ENCODE data around the gene RBAK. TPM values are rescaled to one million over a fixed set of nuclear protein-coding genes. Genes with fewer than 3 reads are reported as not detected.

Gene RBAK
- total and polyA plus RNA-seq, 2 of the 4 experiments (the other 2 are of a cell fraction): 2.8 to 8.1 TPM

- Histone ChIP-seq H2AK9ac (replicated peaks; ENCODE audit: low read depth, low read length, poor library complexity) (no peak overlapping the region), H3K27ac (ENCODE audit: insufficient read depth, low read length) (no peak overlapping the region), H3K4me1 (ENCODE audit: control insufficient read depth, insufficient read depth, low read length) (peaks cover 2% of the 10 kb centered on the region; the same call in 1 of the 2 replicates), H4K5ac (ENCODE audit: low read depth, low read length) (no peak overlapping the region), H4K91ac (ENCODE audit: insufficient read depth, low read depth, low read length) (no peak overlapping the region), H2BK120ac (ENCODE audit: low read depth, low read length) (no peak overlapping the region), H3K79me1 (ENCODE audit: low read depth in 1 of 2, low read length in 2 of 2) (peaks cover 8 to 10% of the 10 kb centered on the region in 2 experiments; a peak in 3 of 4 replicates), H2BK20ac (ENCODE audit: low read depth, low read length) (no peak overlapping the region), H2AFZ (replicated peaks; ENCODE audit: low read length, poor library complexity) (no peak overlapping the region), H4K8ac (ENCODE audit: low read depth in 2 of 2, low read length in 2 of 2) (no peak overlapping the region), H3K9me3 (ENCODE audit: control insufficient read depth, insufficient read depth, low read length) (peaks cover 18% of the 10 kb centered on the region), H3K9ac (ENCODE audit: low read depth, low read length) (no peak overlapping the region), H3K4me2 (ENCODE audit: low read depth, low read length) (no peak overlapping the region), H3K4ac (ENCODE audit: low read depth, low read length) (no peak overlapping the region), H3K14ac (replicated peaks; ENCODE audit: low read depth, low read length) (no peak overlapping the region), H3K4me3 (ENCODE audit: insufficient read depth, low read depth, low read length) (no peak overlapping the region), H3K27me3 (ENCODE audit: control insufficient read depth, insufficient read depth, low read length) (no peaks in the 10 kb centered on the region), H3K18ac (ENCODE audit: low read depth, low read length) (no peak overlapping the region), H2BK5ac (ENCODE audit: low read depth, low read length, poor library complexity, severe bottlenecking) (no peak overlapping the region), H3K9me1 (ENCODE audit: insufficient read depth, low read length) (no peaks in the 10 kb centered on the region), H3K56ac (ENCODE audit: extremely low read depth, insufficient read depth, low read length) (no peak overlapping the region), H2BK15ac (ENCODE audit: low read depth, low read length) (no peak overlapping the region), H4K20me1 (ENCODE audit: insufficient read depth, low read length) (no peaks in the 10 kb centered on the region), H2AK5ac (ENCODE audit: low read depth, low read length) (no peak overlapping the region), H3K36me3 (ENCODE audit: control insufficient read depth, insufficient read depth, low read length) (peaks cover 21% of the 10 kb centered on the region), H3K23ac (ENCODE audit: low read depth, low read length) (no peak overlapping the region)
- POLR2A ChIA-PET (ENCODE audit: unreplicated experiment): no interaction called here
- intact Hi-C loops (cut with micrococcal nuclease): no loop called here
- dilution Hi-C loops (cut with HindIII; ENCODE audit: low sequenced_read_pairs, unreplicated experiment): no loop called here
- no TSS peak for BruUV-seq (replicated peaks)
- whole genome bisulfite sequencing, 2 experiments (ENCODE audit: extremely low coverage in 2 of 2, insufficient read length in 1 of 2): no CpG with 5 or more reads among the region's 2 CpGs
- in situ Hi-C loops (cut with MboI; ENCODE audit: low sequenced_read_pairs): no loop called here
- CTCF ChIA-PET: no interaction called here
- no peak for ATAC-seq (ENCODE audit: low read depth)
- no peak for DNase-seq
- no peak for TF ChIP-seq MAFK (IDR thresholded peaks at IDR 0.05; ENCODE audit: low read depth, low read length)
- TF ChIP-seq SMC3 (IDR thresholded peaks at IDR 0.05; ENCODE audit: low read depth, low read length): no peak
- TF ChIP-seq FOS (IDR thresholded peaks at IDR 0.05; ENCODE audit: low read depth, low read length): no peak
- no peak for TF ChIP-seq ELK1 (IDR thresholded peaks at IDR 0.05; ENCODE audit: borderline replicate concordance, low read depth, low read length)
- TF ChIP-seq POLR2A (IDR thresholded peaks at IDR 0.05; ENCODE audit: low read depth, low read length): no peak
- TF ChIP-seq USF2 (IDR thresholded peaks at IDR 0.05; ENCODE audit: low read depth, low read length): no peak
- no peak for TF ChIP-seq RAD21 (IDR thresholded peaks at IDR 0.05; ENCODE audit: low read length)
- TF ChIP-seq RCOR1 (IDR thresholded peaks at IDR 0.05; ENCODE audit: insufficient replicate concordance, low read length): no peak
- no peak for TF ChIP-seq NFE2L2 (IDR thresholded peaks at IDR 0.05; ENCODE audit: low read depth, low read length)
- no peak for TF ChIP-seq BHLHE40 (IDR thresholded peaks at IDR 0.05; ENCODE audit: low read depth, low read length)
- TF ChIP-seq MAZ (IDR thresholded peaks at IDR 0.05; ENCODE audit: borderline replicate concordance, low read depth, low read length): no peak
- TF ChIP-seq MXI1 (IDR thresholded peaks at IDR 0.05; ENCODE audit: borderline replicate concordance, low read depth, low read length): no peak
- TF ChIP-seq CEBPB (IDR thresholded peaks at IDR 0.05; ENCODE audit: low read depth, low read length): no peak
- no peak for TF ChIP-seq RFX5 (IDR thresholded peaks at IDR 0.05; ENCODE audit: low read depth, low read length)
- no peak for TF ChIP-seq CHD1 (IDR thresholded peaks at IDR 0.05; ENCODE audit: low read depth, low read length)
- TF ChIP-seq, protein P1, sequence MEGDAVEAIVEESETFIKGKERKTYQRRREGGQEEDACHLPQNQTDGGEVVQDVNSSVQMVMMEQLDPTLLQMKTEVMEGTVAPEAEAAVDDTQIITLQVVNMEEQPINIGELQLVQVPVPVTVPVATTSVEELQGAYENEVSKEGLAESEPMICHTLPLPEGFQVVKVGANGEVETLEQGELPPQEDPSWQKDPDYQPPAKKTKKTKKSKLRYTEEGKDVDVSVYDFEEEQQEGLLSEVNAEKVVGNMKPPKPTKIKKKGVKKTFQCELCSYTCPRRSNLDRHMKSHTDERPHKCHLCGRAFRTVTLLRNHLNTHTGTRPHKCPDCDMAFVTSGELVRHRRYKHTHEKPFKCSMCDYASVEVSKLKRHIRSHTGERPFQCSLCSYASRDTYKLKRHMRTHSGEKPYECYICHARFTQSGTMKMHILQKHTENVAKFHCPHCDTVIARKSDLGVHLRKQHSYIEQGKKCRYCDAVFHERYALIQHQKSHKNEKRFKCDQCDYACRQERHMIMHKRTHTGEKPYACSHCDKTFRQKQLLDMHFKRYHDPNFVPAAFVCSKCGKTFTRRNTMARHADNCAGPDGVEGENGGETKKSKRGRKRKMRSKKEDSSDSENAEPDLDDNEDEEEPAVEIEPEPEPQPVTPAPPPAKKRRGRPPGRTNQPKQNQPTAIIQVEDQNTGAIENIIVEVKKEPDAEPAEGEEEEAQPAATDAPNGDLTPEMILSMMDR (conservative IDR thresholded peaks at IDR 0.05; ENCODE audit: low read depth, low read length): no peak
Observed at GRCh38 chr7:5050676-5051075, 5.0 kb downstream of the RBAK start.

Data from IMR-90 (cell line).